Ramos (cell line): ENCODE measurements around the gene DENND1A.
"Not testable (repeated sequence)": the region's sequence is repeated elsewhere in the genome, so short reads cannot be mapped to it uniquely, and the experiment has no call there.

Source experiments
- in situ Hi-C: fragments of 300-500 bp; cut with MboI; formaldehyde crosslinking; loops from one replicate; pipeline ENCODE4 v1.14.3; 2022; ENCODE audit warnings: low sequenced_read_pairs; ENCODE audit not compliant: unreplicated experiment

The DENND1A gene

DNA sequence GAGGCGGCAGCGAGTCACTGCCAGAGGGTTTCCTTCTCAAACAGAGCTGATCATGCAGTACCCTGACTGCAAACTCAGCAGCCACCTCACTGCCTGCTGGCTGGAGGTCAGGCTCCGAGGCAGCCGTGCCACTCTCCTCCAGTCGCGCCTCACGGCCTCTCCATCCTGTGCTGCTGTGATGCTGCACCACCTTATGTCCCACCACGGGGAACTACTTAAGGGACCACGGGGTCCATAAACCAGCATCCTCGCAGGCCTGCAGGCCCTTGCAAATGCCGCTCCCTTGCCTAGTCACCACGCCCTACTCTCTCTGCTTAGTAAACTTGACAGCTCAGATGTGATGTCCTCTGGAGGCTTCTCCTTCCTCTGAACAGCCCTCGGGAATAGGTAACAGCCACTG lies 474.7 kb downstream of the DENND1A start:
- in situ Hi-C loops, result no loop called here

DNA sequence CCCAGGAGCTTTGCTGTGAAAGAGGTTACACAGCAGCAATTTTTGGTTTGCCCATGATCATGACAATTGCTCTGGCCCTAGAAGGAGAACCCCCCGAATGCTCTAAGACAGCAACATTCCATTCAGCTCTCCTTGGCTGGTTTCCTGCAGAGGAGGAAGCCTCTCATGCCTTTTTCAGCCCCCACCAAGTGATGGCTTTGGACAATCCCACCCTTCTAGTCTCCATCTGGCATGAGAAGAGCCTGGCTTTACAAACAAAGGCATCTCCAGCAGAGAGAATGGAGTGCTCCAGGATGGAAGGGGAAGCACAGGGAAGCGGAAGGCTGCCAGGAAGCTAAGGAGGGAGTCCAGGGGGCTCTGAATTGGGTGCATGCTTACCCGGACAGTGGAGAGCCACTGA lies 475.6 kb downstream of the DENND1A start:
- in situ Hi-C loops, result no loop called here

GRCh38 chr9:123453831-123454321 lies 476.1 kb downstream of the DENND1A start:
- in situ Hi-C loops, result no loop called here

GRCh38 chr9:123453076-123453667 lies 476.8 kb downstream of the DENND1A start:
- in situ Hi-C loops, result no loop called here

GRCh38 chr9:123450996-123451395 lies 478.9 kb downstream of the DENND1A start:
- in situ Hi-C loops, result no loop called here

DNA sequence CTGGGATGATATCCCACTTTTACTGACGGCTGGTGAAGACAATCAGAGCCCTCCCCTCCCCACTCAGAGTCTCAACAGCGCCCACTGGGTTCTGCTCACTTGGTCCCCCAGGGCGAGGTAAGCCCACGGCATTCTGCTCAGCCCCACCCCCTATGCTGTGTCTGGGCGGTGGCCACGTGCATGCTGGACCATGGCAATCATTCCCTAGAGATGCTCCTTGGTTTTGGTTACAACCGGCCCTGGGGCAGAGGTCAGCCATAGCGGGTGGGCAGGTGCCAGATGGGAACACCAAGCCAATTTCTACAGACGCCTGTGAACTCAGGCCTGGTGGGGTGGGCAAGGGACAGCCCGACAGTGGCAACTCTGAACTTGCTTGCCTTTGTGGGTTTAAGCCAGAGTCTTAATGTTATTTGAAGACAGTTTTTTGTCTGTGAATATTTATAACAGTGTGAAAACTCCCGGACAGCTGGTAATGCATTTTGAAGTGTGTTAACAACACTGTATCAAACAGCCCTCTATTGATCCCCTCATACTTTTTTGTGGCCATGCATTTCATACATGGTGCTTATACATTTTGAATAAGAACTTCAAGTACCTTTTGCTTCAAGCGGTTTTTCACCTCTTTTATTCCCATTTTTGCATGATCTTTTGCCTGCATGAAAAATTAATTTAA lies 479.7 kb downstream of the DENND1A start:
- in situ Hi-C loops, result no loop called here

DNA sequence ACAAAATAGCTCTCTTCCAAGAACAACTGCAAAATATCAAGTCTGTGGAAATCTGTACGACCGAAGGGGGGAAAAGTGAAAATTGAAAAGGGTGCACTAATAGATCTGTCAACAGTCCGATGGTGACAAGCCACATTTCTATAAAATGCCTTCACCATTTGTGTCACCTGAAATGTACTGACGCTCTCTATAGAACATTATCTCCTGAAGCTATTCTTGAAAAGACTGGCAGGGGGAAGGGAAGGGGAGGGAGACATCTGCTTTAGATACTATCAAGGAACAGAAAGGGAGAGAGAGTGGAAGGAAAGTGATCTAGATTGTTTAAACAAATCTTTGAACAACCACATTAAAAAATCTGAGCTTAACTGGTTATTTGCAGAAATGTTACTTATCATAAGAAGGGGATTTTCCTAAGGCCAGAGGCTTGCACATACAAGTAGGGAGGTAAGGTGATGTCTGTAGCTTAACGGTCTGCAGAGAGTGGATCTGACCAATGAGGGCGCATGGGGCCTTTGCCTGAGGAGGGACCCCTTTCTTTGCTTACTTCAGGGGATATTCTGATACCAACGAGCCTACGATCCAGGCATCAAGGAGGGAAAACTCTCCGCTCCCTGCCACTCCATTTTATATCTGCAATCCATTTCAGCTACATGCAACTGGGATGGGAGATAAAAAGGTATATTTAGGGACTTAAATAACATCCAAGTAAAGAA lies 481.8 kb downstream of the DENND1A start:
- in situ Hi-C loops, result no loop called here

- in situ Hi-C loops, result no loop called here
Observed at GRCh38 chr9:123445981-123446610, 483.8 kb downstream of the DENND1A start.

DNA sequence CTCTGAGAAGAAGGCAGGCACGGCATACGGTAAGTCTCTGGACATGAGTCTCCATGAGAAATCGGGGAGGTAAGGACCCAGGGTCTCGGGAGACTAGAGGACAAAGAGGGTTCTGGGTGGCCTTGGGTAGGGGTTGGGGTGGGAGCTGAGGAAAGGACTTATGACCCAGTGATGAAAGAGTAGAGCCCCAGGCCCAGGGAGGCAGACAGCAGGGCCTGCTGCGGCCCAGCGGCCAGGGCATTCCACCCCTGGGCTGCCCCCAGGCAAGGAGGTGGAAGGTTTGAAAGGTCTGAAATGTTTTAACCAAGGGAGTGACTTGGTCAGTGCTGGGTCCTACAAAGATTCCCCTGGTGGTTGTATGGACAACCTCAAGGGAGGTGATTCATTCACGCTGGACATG lies 484.8 kb downstream of the DENND1A start:
- in situ Hi-C loops, result no loop called here

- in situ Hi-C loops, result no loop called here
Observed at GRCh38 chr9:123441769-123442168, 488.2 kb downstream of the DENND1A start.

DNA sequence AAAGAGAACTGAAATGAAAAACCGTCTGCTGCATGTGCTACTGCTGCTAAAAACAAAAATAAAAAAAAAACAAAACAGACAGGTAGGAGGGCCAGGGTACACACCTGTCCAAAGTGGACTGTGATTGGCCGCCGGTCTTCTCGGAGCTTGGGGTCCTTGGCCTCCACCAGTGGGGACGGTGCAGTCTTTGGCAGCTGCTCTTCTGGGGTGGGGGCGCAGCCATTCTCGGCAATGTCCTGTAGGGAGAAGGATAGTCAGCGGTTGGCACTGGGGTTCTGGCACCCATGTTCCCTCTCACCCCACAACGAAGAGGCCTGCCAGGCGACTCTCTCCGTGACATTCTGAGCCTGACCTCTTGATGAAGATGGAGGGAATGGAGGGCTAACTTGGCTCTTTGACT lies 489.7 kb downstream of the DENND1A start:
- in situ Hi-C loops, result no loop called here

- in situ Hi-C loops, result no loop called here
Observed at GRCh38 chr9:123438821-123439220, 491.1 kb downstream of the DENND1A start.

GRCh38 chr9:123438321-123438720 lies 491.6 kb downstream of the DENND1A start:
- in situ Hi-C loops, result no loop called here

DNA sequence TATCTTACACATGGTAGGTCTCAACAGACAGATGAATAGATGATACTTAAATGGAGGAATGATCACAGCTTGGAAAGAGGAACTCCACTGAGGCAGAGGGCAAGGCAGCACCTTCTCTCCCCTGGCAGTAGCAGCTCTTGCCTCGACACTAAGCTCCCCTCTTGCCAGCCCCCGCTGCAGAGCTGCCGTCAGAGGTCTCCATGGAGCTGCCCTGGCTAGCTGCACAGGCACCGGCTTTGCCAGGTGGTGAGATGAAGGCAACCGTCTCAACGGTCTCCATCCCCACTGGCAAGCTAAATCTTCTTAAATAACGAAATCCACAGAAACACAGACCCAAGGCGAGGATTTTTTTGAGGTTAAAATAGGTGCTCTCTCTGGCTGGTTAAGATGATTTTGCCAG lies 492.7 kb downstream of the DENND1A start:
- in situ Hi-C loops, result no loop called here

- in situ Hi-C loops, result no loop called here
Observed at GRCh38 chr9:123435471-123435870, 494.5 kb downstream of the DENND1A start.

GRCh38 chr9:123434619-123435240 lies 495.2 kb downstream of the DENND1A start:
- in situ Hi-C loops, result no loop called here

- in situ Hi-C loops, result no loop called here
Observed at GRCh38 chr9:123432331-123433236, 497.3 kb downstream of the DENND1A start.

- in situ Hi-C loops, result no loop called here
Observed at GRCh38 chr9:123431581-123431980, 498.3 kb downstream of the DENND1A start.

DNA sequence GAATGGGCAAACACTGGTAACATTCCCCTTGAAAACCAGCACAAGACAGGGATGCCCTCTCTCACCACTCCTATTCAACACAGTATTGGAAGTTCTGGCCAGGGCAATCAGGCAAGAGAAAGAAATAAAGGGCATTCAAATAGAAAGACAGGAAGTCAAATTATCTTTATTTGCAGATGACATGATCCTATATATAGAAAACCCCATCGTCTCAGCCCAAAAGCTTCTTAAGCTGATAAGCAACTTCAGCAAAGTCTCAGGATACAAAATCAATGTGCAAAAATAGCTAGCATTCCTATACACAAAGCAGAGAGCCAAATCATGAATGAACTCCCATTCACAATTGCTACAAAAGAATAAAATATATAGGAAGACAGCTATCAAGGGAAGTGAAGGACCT lies 501.5 kb downstream of the DENND1A start:
- in situ Hi-C loops, result not testable (repeated sequence)

DNA sequence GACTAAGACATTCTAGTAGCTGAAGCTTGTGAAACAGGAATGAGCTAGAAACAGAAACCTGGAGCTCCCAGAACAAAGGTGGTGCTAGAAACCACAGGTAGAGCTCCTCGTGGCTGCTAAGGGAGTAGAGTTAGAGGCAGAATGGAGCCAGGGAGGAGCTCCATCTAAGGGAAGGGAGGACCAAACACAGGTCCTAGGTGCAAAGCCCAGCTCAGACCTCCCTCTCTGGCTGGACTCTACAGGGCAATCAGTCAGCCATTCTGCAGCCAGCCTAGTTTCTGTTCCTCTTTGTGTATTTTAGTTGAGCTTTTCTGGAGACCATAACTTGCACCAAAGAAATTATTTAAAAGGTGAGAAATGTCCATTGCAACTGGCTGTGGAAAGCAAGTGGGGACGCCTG lies 503.5 kb downstream of the DENND1A start:
- in situ Hi-C loops, result no loop called here
